HepG2 (cell line): ENCODE results near the gene CCNL1. TPM values are rescaled to one million over a fixed set of nuclear protein-coding genes. Genes with fewer than 3 reads are reported as not detected.

Experiments used
- ATAD3A ChIP-seq: sonication (generic); formaldehyde crosslinking; IDR thresholded peaks from 2 replicates; pipeline ENCODE4 v1.4.0; 2020; ENCODE audit warnings: missing genetic modification reagents
- BCL6 ChIP-seq: IDR thresholded peaks from 2 replicates; pipeline ENCODE4 v1.6.1; 2016; ENCODE audit warnings: missing genetic modification reagents, missing compliant biosample characterization
- ELF4 ChIP-seq: sonication (generic); formaldehyde crosslinking; IDR thresholded peaks from 2 replicates; pipeline ENCODE4 v1.5.0; 2020; ENCODE audit warnings: missing genetic modification reagents, mild to moderate bottlenecking, moderate library complexity, borderline replicate concordance
- GMEB1 ChIP-seq: sonication (generic); formaldehyde crosslinking; IDR thresholded peaks from 2 replicates; pipeline ENCODE4 v1.5.1; 2020; ENCODE audit warnings: missing genetic modification reagents, mild to moderate bottlenecking, borderline replicate concordance
- HMG20B ChIP-seq: conservative IDR thresholded peaks from 2 replicates; pipeline ENCODE4 v1.6.1; 2016; ENCODE audit warnings: missing genetic modification reagents, missing compliant biosample characterization
- HNRNPK ChIP-seq: fragments of 200-400 bp; formaldehyde crosslinking; IDR thresholded peaks from 2 replicates; pipeline ENCODE4 v1.6.1; 2018; ENCODE audit warnings: low read length, low read depth, moderate library complexity, mild to moderate bottlenecking; ENCODE audit not compliant: poor library complexity, severe bottlenecking
- HOXA5 ChIP-seq: sonication (generic); formaldehyde crosslinking; IDR thresholded peaks from 2 replicates; pipeline ENCODE4 v1.4.0; 2020; ENCODE audit warnings: missing genetic modification reagents
- PRDM4 ChIP-seq: sonication (generic); formaldehyde crosslinking; IDR thresholded peaks from 2 replicates; pipeline ENCODE4 v1.9.0; 2021; ENCODE audit warnings: missing genetic modification reagents, borderline replicate concordance
- REPIN1 ChIP-seq: sonication (generic); formaldehyde crosslinking; IDR thresholded peaks from 2 replicates; pipeline ENCODE4 v1.8.0; 2022; ENCODE audit warnings: missing genetic modification reagents, low read depth, mild to moderate bottlenecking, borderline replicate concordance
- TCF7 ChIP-seq: sonication (generic); IDR thresholded peaks from 2 replicates; pipeline ENCODE4 v1.6.1; 2016; ENCODE audit warnings: antibody characterized with exemption, low read depth
- ZHX2 ChIP-seq, 2 experiments: sonication (generic) in 1 of 2; formaldehyde crosslinking in 1 of 2; IDR thresholded peaks; 2 replicates each; pipeline versions ENCODE4 v1.6.1 to v1.9.0; 2014 to 2022; ENCODE audit warnings: antibody characterized with exemption in 1 of 2, borderline replicate concordance in 1 of 2, inconsistent platforms in 1 of 2, low read depth in 1 of 2, missing genetic modification reagents in 1 of 2
- ZNF484 ChIP-seq: sonication (generic); formaldehyde crosslinking; IDR thresholded peaks from 2 replicates; pipeline ENCODE4 v1.5.1; 2020; ENCODE audit warnings: mild to moderate bottlenecking, low read depth, missing genetic modification reagents, borderline replicate concordance
- ZNF580 ChIP-seq: IDR thresholded peaks from 2 replicates; pipeline ENCODE4 v1.6.1; 2016; ENCODE audit warnings: low read depth, borderline replicate concordance
- ZNF589 ChIP-seq: sonication (generic); formaldehyde crosslinking; conservative IDR thresholded peaks from 2 replicates; pipeline ENCODE4 v1.8.0; 2022; ENCODE audit warnings: mild to moderate bottlenecking, moderate library complexity, missing genetic modification reagents
- ZNF709 ChIP-seq: sonication (generic); formaldehyde crosslinking; IDR thresholded peaks from 2 replicates; pipeline ENCODE4 v1.5.0; 2020; ENCODE audit warnings: mild to moderate bottlenecking, missing genetic modification reagents
- ZNF878 ChIP-seq: sonication (generic); formaldehyde crosslinking; IDR thresholded peaks from 2 replicates; pipeline ENCODE4 v1.8.1; 2023; ENCODE audit warnings: mild to moderate bottlenecking, missing genetic modification reagents, moderate library complexity
- ZSCAN29 ChIP-seq: sonication (generic); formaldehyde crosslinking; conservative IDR thresholded peaks from 2 replicates; pipeline ENCODE4 v1.4.0; 2020; ENCODE audit warnings: mild to moderate bottlenecking, missing genetic modification reagents
- polyA plus RNA-seq, 8 experiments: library from polyadenylated mRNA; depleted of rRNA in 3 of 8; stranded (reverse) in 7 of 8; unstranded in 1 of 8; fragments of >200 nt; fragmentation: Illumina TruSeq in 4 of 8; extraction: Trizol in 4 of 8; gene quantifications; 2 replicates each; pipeline versions ENCODE4 v1.2.1 to v1.2.3, GENCODE V29; 2011 to 2016; ENCODE audit warnings: low read depth in 4 of 8, missing spikeins in 1 of 8, mixed read lengths in 1 of 8; ENCODE audit not compliant: insufficient read depth in 1 of 8
- total RNA-seq, 5 experiments: library from RNA; depleted of rRNA; stranded (reverse); fragments of >200 nt; fragmentation: Illumina TruSeq; extraction: Trizol; gene quantifications; 2 replicates each; pipeline ENCODE4 v1.2.3, GENCODE V29; 2016; ENCODE audit warnings: low read depth in 1 of 5

Gene CCNL1
- total and polyA plus RNA-seq, 2 of the 13 experiments (the other 11 are each of a cell fraction or from before 2014, with no cell fraction given), result 151 to 303 TPM

- TF ChIP-seq HNRNPK (no peak), ZNF580 (CRISPR knock-in tag) (peak; percentile 96), HMG20B (CRISPR knock-in tag) (peak; percentile 91), PRDM4 (CRISPR knock-in tag) (no peak), ATAD3A (CRISPR knock-in tag) (peak; percentile 86; the same call in 1 of the 2 replicates), ZNF589 (CRISPR knock-in tag) (peak; percentile 74; the same call in 1 of the 2 replicates), ZNF709 (CRISPR knock-in tag) (peak; percentile 93; the same call in 1 of the 2 replicates), ZHX2 (IDR thresholded peaks at IDR 0.05; ENCODE audit: low read depth) (peak; percentile 71), ZHX2 (CRISPR knock-in tag; IDR thresholded peaks at IDR 0.05; ENCODE audit: borderline replicate concordance) (peak; percentile 85; the same call in 1 of the 2 replicates), ZNF878 (CRISPR knock-in tag) (peak; percentile 93), ZNF484 (CRISPR knock-in tag) (no peak), GMEB1 (CRISPR knock-in tag) (peak; percentile 59; the same call in 1 of the 2 replicates), ZSCAN29 (CRISPR knock-in tag) (peak; percentile 79; the same call in 1 of the 2 replicates), HOXA5 (CRISPR knock-in tag) (peak; percentile 36; the same call in 1 of the 2 replicates), TCF7 (peak; percentile 73), REPIN1 (CRISPR knock-in tag) (peak; percentile 97), BCL6 (CRISPR knock-in tag) (peak; percentile 94), ELF4 (CRISPR knock-in tag) (no peak)
Measured at GRCh38 chr3:157120071-157120892, 39.7 kb downstream of the CCNL1 start (continued).
